ENCODE measurements around the gene FAM177A1.

Gene FAM177A1

GRCh38 chr14:35042632-35043031 lies 3.4 kb upstream of the FAM177A1 start:
- Histone ChIP-seq H3K9ac (ENCODE audit: low read depth, low read length) (no peak overlapping the region), H3K36me3 (ENCODE audit: insufficient read depth, low read length) (no peaks in the 10 kb centered on the region; the same call in 1 of the 2 replicates), H3K79me2 (ENCODE audit: insufficient read depth, low read length) (peaks cover 5% of the 10 kb centered on the region), H3K27ac (ENCODE audit: low read length) (no peak overlapping the region), H3K4me3 (ENCODE audit: low read depth in 1 of 2, low read length in 2 of 2) (no peak overlapping the region), H3K27me3 (ENCODE audit: insufficient read depth, low read length, poor library complexity) (no peaks in the 10 kb centered on the region), H3K9me3 (ENCODE audit: insufficient read depth, low read length, severe bottlenecking) (no peaks in the 10 kb centered on the region), H2AFZ (ENCODE audit: low read depth, low read length) (no peak overlapping the region), H3K4me2 (ENCODE audit: insufficient read depth, low read length) (no peak overlapping the region), H3K4me1 (ENCODE audit: insufficient read depth, low read length) (peaks cover 21% of the 10 kb centered on the region), H4K20me1 (ENCODE audit: insufficient read depth, low read length) (no peaks in the 10 kb centered on the region)
- TF ChIP-seq EZH2 (IDR thresholded peaks at IDR 0.05; ENCODE audit: borderline replicate concordance, low read depth, low read length, severe bottlenecking) (no peak), CTCF (IDR thresholded peaks at IDR 0.05; ENCODE audit: borderline replicate concordance, extremely low read depth, low read length, poor library complexity, severe bottlenecking) (no peak)
- DNase-seq (no peak), ATAC-seq (ENCODE audit: insufficient read depth, low read depth) (no peak)

- Histone ChIP-seq H2AFZ (ENCODE audit: low read depth, low read length) (no peak overlapping the region), H3K27ac (ENCODE audit: low read length) (no peak overlapping the region), H3K4me3 (ENCODE audit: low read depth in 1 of 2, low read length in 2 of 2) (no peak overlapping the region), H3K9ac (ENCODE audit: low read depth, low read length) (no peak overlapping the region), H3K4me2 (ENCODE audit: insufficient read depth, low read length) (no peak overlapping the region), H3K4me1 (ENCODE audit: insufficient read depth, low read length) (peaks cover 25% of the 10 kb centered on the region), H3K36me3 (ENCODE audit: insufficient read depth, low read length) (no peaks in the 10 kb centered on the region; the same call in 1 of the 2 replicates), H3K79me2 (ENCODE audit: insufficient read depth, low read length) (peaks cover 5% of the 10 kb centered on the region), H3K27me3 (ENCODE audit: insufficient read depth, low read length, poor library complexity) (no peaks in the 10 kb centered on the region), H4K20me1 (ENCODE audit: insufficient read depth, low read length) (no peaks in the 10 kb centered on the region), H3K9me3 (ENCODE audit: insufficient read depth, low read length, severe bottlenecking) (no peaks in the 10 kb centered on the region)
- DNase-seq (no peak), ATAC-seq (ENCODE audit: insufficient read depth, low read depth) (no peak)
- TF ChIP-seq EZH2 (IDR thresholded peaks at IDR 0.05; ENCODE audit: borderline replicate concordance, low read depth, low read length, severe bottlenecking) (no peak), CTCF (IDR thresholded peaks at IDR 0.05; ENCODE audit: borderline replicate concordance, extremely low read depth, low read length, poor library complexity, severe bottlenecking) (no peak)
Observed at GRCh38 chr14:35043046-35043445, 3.0 kb upstream of the FAM177A1 start.

GRCh38 chr14:35044939-35045797 lies 904 bp upstream of the FAM177A1 start:
- peak overlapping the region; percentile 59 for H3K27ac ChIP-seq (ENCODE audit: low read length)
- H3K4me1 ChIP-seq (ENCODE audit: insufficient read depth, low read length): peaks cover 26% of the 10 kb centered on the region
- H3K79me2 ChIP-seq (ENCODE audit: insufficient read depth, low read length): peaks cover 5% of the 10 kb centered on the region
- ATAC-seq (ENCODE audit: insufficient read depth, low read depth) (0 out of 3 replicates have a peak, but pooled peaks have one; percentile 1), DNase-seq (no peak)
- no peaks in the 10 kb centered on the region for H3K9me3 ChIP-seq (ENCODE audit: insufficient read depth, low read length, severe bottlenecking)
- TF ChIP-seq EZH2 (IDR thresholded peaks at IDR 0.05; ENCODE audit: borderline replicate concordance, low read depth, low read length, severe bottlenecking): no peak
- peak overlapping the region; percentile 95 for H3K4me2 ChIP-seq (ENCODE audit: insufficient read depth, low read length)
- H3K27me3 ChIP-seq (ENCODE audit: insufficient read depth, low read length, poor library complexity): no peaks in the 10 kb centered on the region
- H4K20me1 ChIP-seq (ENCODE audit: insufficient read depth, low read length): no peaks in the 10 kb centered on the region
- H3K9ac ChIP-seq (ENCODE audit: low read depth, low read length): peak overlapping the region; percentile 78
- H3K36me3 ChIP-seq (ENCODE audit: insufficient read depth, low read length): no peaks in the 10 kb centered on the region; the same call in 1 of the 2 replicates
- peak overlapping the region; percentile 79 to 81; a peak in 3 of 4 replicates for H3K4me3 ChIP-seq (ENCODE audit: low read depth in 1 of 2, low read length in 2 of 2)
- H2AFZ ChIP-seq (ENCODE audit: low read depth, low read length): peak overlapping the region; percentile 78

GRCh38 chr14:35045798-35046047 lies 349 bp upstream of the FAM177A1 start:
- Histone ChIP-seq H3K4me1 (ENCODE audit: insufficient read depth, low read length) (peaks cover 26% of the 10 kb centered on the region), H3K27me3 (ENCODE audit: insufficient read depth, low read length, poor library complexity) (no peaks in the 10 kb centered on the region), H3K4me3 (ENCODE audit: low read depth in 1 of 2, low read length in 2 of 2) (peak overlapping the region; percentile 79 to 81; a peak in 3 of 4 replicates), H3K36me3 (ENCODE audit: insufficient read depth, low read length) (no peaks in the 10 kb centered on the region; the same call in 1 of the 2 replicates), H3K9me3 (ENCODE audit: insufficient read depth, low read length, severe bottlenecking) (no peaks in the 10 kb centered on the region), H3K79me2 (ENCODE audit: insufficient read depth, low read length) (peaks cover 5% of the 10 kb centered on the region), H4K20me1 (ENCODE audit: insufficient read depth, low read length) (no peaks in the 10 kb centered on the region), H3K4me2 (ENCODE audit: insufficient read depth, low read length) (peak overlapping the region; percentile 95), H2AFZ (ENCODE audit: low read depth, low read length) (peak overlapping the region; percentile 78), H3K9ac (ENCODE audit: low read depth, low read length) (peak overlapping the region; percentile 78), H3K27ac (ENCODE audit: low read length) (peak overlapping the region; percentile 59)
- no peak; the same call in 2 of the 3 replicates for ATAC-seq (ENCODE audit: insufficient read depth, low read depth)
- TF ChIP-seq EZH2 (IDR thresholded peaks at IDR 0.05; ENCODE audit: borderline replicate concordance, low read depth, low read length, severe bottlenecking) (no peak), CTCF (IDR thresholded peaks at IDR 0.05; ENCODE audit: borderline replicate concordance, extremely low read depth, low read length, poor library complexity, severe bottlenecking) (no peak)
- no peak for DNase-seq

Data from DND-41 (cell line).